ENCODE measurements around the gene EXD3.

DNA sequence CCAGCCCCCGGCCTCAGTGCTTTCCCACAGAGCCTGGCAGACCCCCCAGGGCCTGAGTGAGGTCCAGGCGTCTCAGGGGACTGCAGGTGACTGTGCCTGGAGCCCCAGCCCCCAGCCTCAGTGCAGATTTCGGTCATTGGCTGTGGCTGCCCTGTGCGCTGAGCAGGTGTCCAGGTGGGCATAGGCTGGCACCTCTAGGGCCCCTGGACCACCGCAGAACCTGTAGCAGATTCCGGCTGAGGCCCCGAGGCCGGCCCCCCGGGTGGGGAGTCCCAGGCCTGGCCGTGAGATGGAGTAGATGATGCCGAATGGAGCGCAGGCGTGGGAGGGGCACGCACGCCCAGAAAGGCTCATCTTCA is 12.1 kb downstream of the EXD3 start:
- TF ChIP-seq, protein P1, sequence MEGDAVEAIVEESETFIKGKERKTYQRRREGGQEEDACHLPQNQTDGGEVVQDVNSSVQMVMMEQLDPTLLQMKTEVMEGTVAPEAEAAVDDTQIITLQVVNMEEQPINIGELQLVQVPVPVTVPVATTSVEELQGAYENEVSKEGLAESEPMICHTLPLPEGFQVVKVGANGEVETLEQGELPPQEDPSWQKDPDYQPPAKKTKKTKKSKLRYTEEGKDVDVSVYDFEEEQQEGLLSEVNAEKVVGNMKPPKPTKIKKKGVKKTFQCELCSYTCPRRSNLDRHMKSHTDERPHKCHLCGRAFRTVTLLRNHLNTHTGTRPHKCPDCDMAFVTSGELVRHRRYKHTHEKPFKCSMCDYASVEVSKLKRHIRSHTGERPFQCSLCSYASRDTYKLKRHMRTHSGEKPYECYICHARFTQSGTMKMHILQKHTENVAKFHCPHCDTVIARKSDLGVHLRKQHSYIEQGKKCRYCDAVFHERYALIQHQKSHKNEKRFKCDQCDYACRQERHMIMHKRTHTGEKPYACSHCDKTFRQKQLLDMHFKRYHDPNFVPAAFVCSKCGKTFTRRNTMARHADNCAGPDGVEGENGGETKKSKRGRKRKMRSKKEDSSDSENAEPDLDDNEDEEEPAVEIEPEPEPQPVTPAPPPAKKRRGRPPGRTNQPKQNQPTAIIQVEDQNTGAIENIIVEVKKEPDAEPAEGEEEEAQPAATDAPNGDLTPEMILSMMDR (conservative IDR thresholded peaks at IDR 0.05; ENCODE audit: low read depth, low read length) = no peak
- TF ChIP-seq, protein P2, sequence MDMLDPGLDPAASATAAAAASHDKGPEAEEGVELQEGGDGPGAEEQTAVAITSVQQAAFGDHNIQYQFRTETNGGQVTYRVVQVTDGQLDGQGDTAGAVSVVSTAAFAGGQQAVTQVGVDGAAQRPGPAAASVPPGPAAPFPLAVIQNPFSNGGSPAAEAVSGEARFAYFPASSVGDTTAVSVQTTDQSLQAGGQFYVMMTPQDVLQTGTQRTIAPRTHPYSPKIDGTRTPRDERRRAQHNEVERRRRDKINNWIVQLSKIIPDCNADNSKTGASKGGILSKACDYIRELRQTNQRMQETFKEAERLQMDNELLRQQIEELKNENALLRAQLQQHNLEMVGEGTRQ (IDR thresholded peaks at IDR 0.05; ENCODE audit: low read depth, low read length) = no peak
- no peak for TF ChIP-seq RAD21 (IDR thresholded peaks at IDR 0.05; ENCODE audit: low read length)
- no peak for TF ChIP-seq RFX5 (IDR thresholded peaks at IDR 0.05; ENCODE audit: low read depth, low read length)
- TF ChIP-seq POLR2A (IDR thresholded peaks at IDR 0.05; ENCODE audit: low read depth, low read length) = no peak
- no peak for TF ChIP-seq MAZ (IDR thresholded peaks at IDR 0.05; ENCODE audit: borderline replicate concordance, low read depth, low read length)
- TF ChIP-seq CEBPB (IDR thresholded peaks at IDR 0.05; ENCODE audit: low read depth, low read length) = no peak

Data from IMR-90 (cell line).